Measurements from ENCODE around the gene TRIP12.
A peak's percentile ranks its signal among the peaks of the same experiment; 100 is the strongest.
"Not testable (repeated sequence)": the region's sequence is repeated elsewhere in the genome, so short reads cannot be mapped to it uniquely, and the experiment has no call there.

The TRIP12 gene

GRCh38 chr2:229752970-229753729 is 168.7 kb downstream of the TRIP12 start:
- DNase-seq = no peak

- DNase-seq = no peak
Measured at GRCh38 chr2:229749779-229750178, 172.0 kb downstream of the TRIP12 start.

- DNase-seq = no peak
Measured at GRCh38 chr2:229748950-229749349, 172.9 kb downstream of the TRIP12 start.

- DNase-seq = not testable (repeated sequence)
Measured at GRCh38 chr2:229742691-229743090, 179.1 kb downstream of the TRIP12 start.

- no peak for DNase-seq
Measured at GRCh38 chr2:229740279-229740678, 181.5 kb downstream of the TRIP12 start.

- DNase-seq = no peak
Measured at GRCh38 chr2:229738024-229738625, 183.7 kb downstream of the TRIP12 start.

- no peak for DNase-seq
Measured at GRCh38 chr2:229734410-229734809, 187.4 kb downstream of the TRIP12 start.

- no peak for DNase-seq
Measured at GRCh38 chr2:229733611-229734245, 188.1 kb downstream of the TRIP12 start.

GRCh38 chr2:229732897-229733296 is 188.9 kb downstream of the TRIP12 start:
- DNase-seq = no peak

- DNase-seq = no peak
Measured at GRCh38 chr2:229731916-229732315, 189.9 kb downstream of the TRIP12 start.

GRCh38 chr2:229731363-229731762 is 190.4 kb downstream of the TRIP12 start:
- no peak for DNase-seq

GRCh38 chr2:229728370-229728769 is 193.4 kb downstream of the TRIP12 start:
- no peak for DNase-seq

- no peak for DNase-seq
Measured at GRCh38 chr2:229726643-229727042, 195.2 kb downstream of the TRIP12 start.

- DNase-seq = no peak
Measured at GRCh38 chr2:229725716-229726574, 195.9 kb downstream of the TRIP12 start.

- not testable (repeated sequence) for DNase-seq
Measured at GRCh38 chr2:229723192-229723591, 198.6 kb downstream of the TRIP12 start.

- no peak for DNase-seq
Measured at GRCh38 chr2:229719926-229720647, 201.7 kb downstream of the TRIP12 start.

- DNase-seq = no peak
Measured at GRCh38 chr2:229718057-229718456, 203.8 kb downstream of the TRIP12 start.

GRCh38 chr2:229715895-229716507 is 205.8 kb downstream of the TRIP12 start:
- peak; percentile 45 for DNase-seq

GRCh38 chr2:229714736-229715541 is 206.9 kb downstream of the TRIP12 start:
- DNase-seq = no peak

- peak; percentile 33 for DNase-seq
Measured at GRCh38 chr2:229714080-229714735, 207.6 kb downstream of the TRIP12 start, which contains the start of gene DNER. TSS of gene DNER (minus strand) at chr2:229714555. CDS start at chr2:229714423, 132 bp downstream.
